NCI-H146 treated with DMSO at 0.1 percent for 48 hours (cell line): ENCODE results near the gene STEAP1B.

ENCODE experiments used
- DNase-seq: peaks from one replicate; lab custom pipeline; 2025; ENCODE audit not compliant: unreplicated experiment; lab: John Stamatoyannopoulos, UW

Gene STEAP1B

DNA sequence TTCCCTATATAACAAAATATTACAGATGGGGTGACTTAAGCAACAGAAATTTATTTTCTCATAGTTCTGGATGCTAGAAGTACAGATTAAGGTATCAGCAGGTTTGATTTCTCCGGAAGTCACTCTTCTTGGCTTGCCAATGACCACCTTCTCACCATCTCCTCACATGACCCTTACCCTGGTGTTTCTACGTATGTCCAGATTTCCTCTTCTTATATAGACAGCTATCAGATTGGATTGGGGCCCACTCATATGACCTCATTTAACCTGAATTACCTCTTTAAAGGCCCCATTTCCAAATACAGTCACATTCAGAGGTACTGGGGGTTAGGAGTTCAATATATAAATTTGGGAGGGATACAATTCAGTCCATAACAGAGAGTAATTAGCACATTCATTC lies 126.1 kb downstream of the STEAP1B start:
- no peak for DNase-seq

DNA sequence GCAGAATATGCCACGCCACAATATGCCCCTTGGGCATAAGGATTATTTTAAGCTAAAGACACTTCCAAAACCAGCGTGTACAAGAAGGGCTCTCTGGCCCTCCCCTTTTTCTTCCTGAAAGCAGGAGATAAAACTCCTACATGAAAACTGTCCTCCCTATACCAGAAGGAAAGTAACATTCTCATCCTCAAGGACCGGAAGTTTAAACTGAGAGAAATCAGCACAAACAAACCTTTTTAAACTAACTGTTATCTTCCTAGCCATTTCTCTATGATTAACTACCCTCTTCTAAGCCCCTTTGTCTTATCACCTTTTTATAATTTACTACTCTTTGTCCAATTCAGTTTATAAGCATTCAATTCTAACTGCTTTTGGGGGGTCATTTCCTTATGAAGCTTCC lies 126.6 kb downstream of the STEAP1B start:
- no peak for DNase-seq

DNA sequence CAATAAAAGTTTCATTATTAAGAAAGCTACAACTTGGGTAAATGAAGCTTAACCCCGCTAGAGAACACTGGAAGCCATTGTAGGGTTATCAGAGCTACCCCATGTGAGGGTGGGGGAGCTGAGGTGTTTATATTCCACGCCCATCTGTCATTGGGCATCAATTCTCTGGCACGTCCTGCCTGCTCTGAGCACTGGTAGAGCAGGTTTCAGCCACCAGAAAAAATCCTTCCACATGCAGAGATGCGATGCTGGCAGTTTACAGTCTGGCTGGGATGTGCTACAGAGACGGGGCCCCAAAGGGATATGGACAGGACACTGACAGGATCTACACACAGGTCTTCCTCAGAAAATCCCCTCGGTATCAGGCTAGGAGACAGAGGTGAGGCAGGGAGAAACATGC lies 127.1 kb downstream of the STEAP1B start:
- no peak for DNase-seq

DNA sequence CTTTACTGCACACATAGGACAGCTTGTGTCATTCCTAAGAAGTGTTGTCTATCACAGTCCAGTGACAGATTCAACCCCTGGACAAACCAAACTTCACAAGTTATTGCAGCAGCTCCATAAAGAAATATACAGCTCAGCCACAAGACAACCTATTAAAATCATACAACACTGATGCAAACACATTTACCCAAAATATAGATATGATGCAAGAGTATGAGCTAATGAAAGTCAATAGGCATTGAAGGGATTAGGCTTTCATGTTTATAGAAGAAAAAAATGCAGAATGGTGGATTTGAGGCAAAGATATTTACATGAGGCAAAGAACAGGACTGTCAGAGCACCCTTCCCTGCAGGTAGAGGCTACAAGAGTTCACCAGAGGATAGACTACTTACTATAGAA lies 128.1 kb downstream of the STEAP1B start:
- no peak for DNase-seq
